ENCODE data around the gene TRIM71. TPM values are rescaled to one million over a fixed set of nuclear protein-coding genes. Genes with fewer than 3 reads are reported as not detected.

Gene TRIM71
- total RNA-seq, 1 donor from 2014 or later = 2.5 TPM

GRCh38 chr3:32855350-32855953, 37.7 kb downstream of the TRIM71 start:
- Histone ChIP-seq H3K27ac (no peak overlapping the region), H3K36me3 (no peaks in the 10 kb centered on the region), H3K9me3 (no peaks in the 10 kb centered on the region), H3K4me3 (no peak overlapping the region), H3K4me1 (no peaks in the 10 kb centered on the region), H3K27me3 (ENCODE audit: low read depth) (no peaks in the 10 kb centered on the region)
- DNase-seq (no peak), ATAC-seq (no peak)
- TF ChIP-seq CTCF (IDR thresholded peaks at IDR 0.05) = no peak
- intact Hi-C loops (cut with DNase I) = no loop called here

- Histone ChIP-seq H3K27ac (no peak overlapping the region), H3K36me3 (no peaks in the 10 kb centered on the region), H3K27me3 (ENCODE audit: low read depth) (no peaks in the 10 kb centered on the region), H3K9me3 (no peaks in the 10 kb centered on the region), H3K4me3 (no peak overlapping the region), H3K4me1 (no peaks in the 10 kb centered on the region)
- no peak for TF ChIP-seq CTCF (IDR thresholded peaks at IDR 0.05)
- ATAC-seq = peak; percentile 88 to 92
- intact Hi-C loops (cut with DNase I) = no loop called here
- peak; percentile 69 for DNase-seq
Measured at GRCh38 chr3:32856355-32856889, 38.6 kb downstream of the TRIM71 start.

GRCh38 chr3:32856901-32857507, 39.2 kb downstream of the TRIM71 start:
- Histone ChIP-seq H3K27ac (no peak overlapping the region), H3K36me3 (no peaks in the 10 kb centered on the region), H3K4me3 (no peak overlapping the region), H3K27me3 (ENCODE audit: low read depth) (no peaks in the 10 kb centered on the region), H3K9me3 (no peaks in the 10 kb centered on the region), H3K4me1 (no peaks in the 10 kb centered on the region)
- intact Hi-C loops (cut with DNase I) = no loop called here
- TF ChIP-seq CTCF (IDR thresholded peaks at IDR 0.05) = no peak
- DNase-seq = no peak
- ATAC-seq = peak in 1 of 2 donors; percentile 3

GRCh38 chr3:32857921-32858320, 40.1 kb downstream of the TRIM71 start:
- DNase-seq (no peak), ATAC-seq (no peak)
- intact Hi-C loops (cut with DNase I) = no loop called here
- Histone ChIP-seq H3K36me3 (no peaks in the 10 kb centered on the region), H3K9me3 (no peaks in the 10 kb centered on the region), H3K4me1 (no peaks in the 10 kb centered on the region), H3K27me3 (ENCODE audit: low read depth) (no peaks in the 10 kb centered on the region), H3K27ac (no peak overlapping the region), H3K4me3 (no peak overlapping the region)
- no peak for TF ChIP-seq CTCF (IDR thresholded peaks at IDR 0.05)

GRCh38 chr3:32859604-32860237, 41.9 kb downstream of the TRIM71 start:
- no peak overlapping the region for H3K27ac ChIP-seq
- intact Hi-C loops (cut with DNase I) = no loop called here
- H3K4me3 ChIP-seq = no peak overlapping the region
- no peak for TF ChIP-seq CTCF (IDR thresholded peaks at IDR 0.05)
- ATAC-seq (no peak), DNase-seq (no peak)
- H3K4me1 ChIP-seq = no peaks in the 10 kb centered on the region
- H3K36me3 ChIP-seq = no peaks in the 10 kb centered on the region
- H3K9me3 ChIP-seq = no peaks in the 10 kb centered on the region
- H3K27me3 ChIP-seq (ENCODE audit: low read depth) = no peaks in the 10 kb centered on the region

Measured in lower lobe of right lung (tissue), 2 donors.